Panc1 (cell line): ENCODE data around the gene GLI3. TPM values are rescaled to one million over a fixed set of nuclear protein-coding genes. Genes with fewer than 3 reads are reported as not detected.

Source experiments
- ATAC-seq: fragments of 200-7000 bp; cut with Tn5 transposase; 2 replicates; pipeline ENCODE4 v1.9.1; 2020; ENCODE audit warnings: mild to moderate bottlenecking, moderate library complexity
- BruUV-seq: library from RNA; stranded (reverse); fragments of 400-500 nt; replicated peaks from 2 replicates; lab custom pipeline; 2021; lab: Mats Ljungman, UMichigan
- CTCF ChIA-PET: fragments of 300-600 bp; sonication (Branson Sonifier 250); formaldehyde crosslinking; loops from one replicate; lab custom pipeline; 2022; ENCODE audit warnings: antibody characterized with exemption; lab: Charles Lee
- POLR2A ChIA-PET: fragments of 300-600 bp; sonication (Branson Sonifier 250); formaldehyde crosslinking; loops from one replicate; lab custom pipeline; 2022; ENCODE audit warnings: antibody characterized with exemption; lab: Charles Lee
- DNase-seq: peaks from one replicate; pipeline ENCODE4 v3.0.0-alpha.2; 2010; ENCODE audit warnings: low read depth, low spot score
- H3K27ac ChIP-seq: 2 replicates; pipeline ENCODE4 v1.5.1; 2011; ENCODE audit warnings: mild to moderate bottlenecking, low read length, inconsistent platforms
- H3K27me3 ChIP-seq: fragments of 200-500 bp; sonication (Bioruptor generic); 2 replicates; pipeline ENCODE4 v1.6.0; 2014; ENCODE audit warnings: low read length, inconsistent platforms; ENCODE audit not compliant: control insufficient read depth, insufficient read depth
- H3K36me3 ChIP-seq: fragments of 200-500 bp; sonication (Bioruptor generic); 2 replicates; pipeline ENCODE4 v1.5.1; 2014; ENCODE audit warnings: inconsistent platforms, mild to moderate bottlenecking, low read length, moderate library complexity; ENCODE audit not compliant: control insufficient read depth, insufficient read depth
- H3K4me1 ChIP-seq: 2 replicates; pipeline ENCODE4 v1.5.1; 2011; ENCODE audit warnings: inconsistent platforms, mild to moderate bottlenecking, low read length, moderate library complexity; ENCODE audit not compliant: control insufficient read depth, insufficient read depth
- H3K4me3 ChIP-seq, 2 experiments: 2 replicates each; pipeline ENCODE4 v1.5.1; 2011 to 2012; ENCODE audit warnings: low read depth in 2 of 2, low read length in 2 of 2, mild to moderate bottlenecking in 2 of 2, inconsistent platforms in 1 of 2, moderate library complexity in 1 of 2
- H3K9me3 ChIP-seq: fragments of 200-500 bp; sonication (Bioruptor generic); 2 replicates; pipeline ENCODE4 v1.5.1; 2014; ENCODE audit warnings: low read depth, mild to moderate bottlenecking, inconsistent platforms, low read length, moderate library complexity; ENCODE audit not compliant: control insufficient read depth, insufficient read depth
- CTCF ChIP-seq: fragments of 450-650 bp; IDR thresholded peaks from 2 replicates; pipeline ENCODE4 v1.5.1; 2017; ENCODE audit warnings: mild to moderate bottlenecking
- POLR2AphosphoS5 ChIP-seq: IDR thresholded peaks from 2 replicates; pipeline ENCODE4 v1.6.1; 2012; ENCODE audit warnings: mild to moderate bottlenecking, low read depth, low read length, moderate library complexity
- REST ChIP-seq, 2 experiments: IDR thresholded peaks; 2 replicates each; pipeline ENCODE4 v1.6.1; 2011 to 2012; ENCODE audit warnings: low read depth in 2 of 2, control low read depth in 1 of 2, low read length in 1 of 2, mild to moderate bottlenecking in 1 of 2, moderate library complexity in 1 of 2; ENCODE audit not compliant: insufficient read depth in 1 of 2
- SIN3A ChIP-seq: IDR thresholded peaks from 2 replicates; pipeline ENCODE4 v1.6.1; 2012; ENCODE audit warnings: low read depth, mild to moderate bottlenecking, low read length, moderate library complexity, borderline replicate concordance; ENCODE audit not compliant: insufficient read depth
- TCF7L2 ChIP-seq: IDR thresholded peaks from 2 replicates; pipeline ENCODE4 v1.6.1; 2011; ENCODE audit warnings: mild to moderate bottlenecking, low read depth, low read length, inconsistent platforms
- in situ Hi-C: cut with HindIII; loops from 2 replicates; pipeline ENCODE4 v1.10.0; 2016; ENCODE audit warnings: low sequenced_read_pairs, low pct_unique_long_range_greater_than_20kb
- intact Hi-C: fragments of 100-400 bp; cut with micrococcal nuclease; formaldehyde crosslinking; loops from one replicate; pipeline ENCODE4 v1.10.0; 2022; ENCODE audit not compliant: unreplicated experiment
- total RNA-seq: library from RNA; stranded (reverse); gene quantifications from one replicate; pipeline ENCODE4 v1.2.1, GENCODE V29; 2021; ENCODE audit not compliant: unreplicated experiment

Gene GLI3
- total RNA-seq, 1 experiment from 2014 or later, result 3.7 TPM

DNA sequence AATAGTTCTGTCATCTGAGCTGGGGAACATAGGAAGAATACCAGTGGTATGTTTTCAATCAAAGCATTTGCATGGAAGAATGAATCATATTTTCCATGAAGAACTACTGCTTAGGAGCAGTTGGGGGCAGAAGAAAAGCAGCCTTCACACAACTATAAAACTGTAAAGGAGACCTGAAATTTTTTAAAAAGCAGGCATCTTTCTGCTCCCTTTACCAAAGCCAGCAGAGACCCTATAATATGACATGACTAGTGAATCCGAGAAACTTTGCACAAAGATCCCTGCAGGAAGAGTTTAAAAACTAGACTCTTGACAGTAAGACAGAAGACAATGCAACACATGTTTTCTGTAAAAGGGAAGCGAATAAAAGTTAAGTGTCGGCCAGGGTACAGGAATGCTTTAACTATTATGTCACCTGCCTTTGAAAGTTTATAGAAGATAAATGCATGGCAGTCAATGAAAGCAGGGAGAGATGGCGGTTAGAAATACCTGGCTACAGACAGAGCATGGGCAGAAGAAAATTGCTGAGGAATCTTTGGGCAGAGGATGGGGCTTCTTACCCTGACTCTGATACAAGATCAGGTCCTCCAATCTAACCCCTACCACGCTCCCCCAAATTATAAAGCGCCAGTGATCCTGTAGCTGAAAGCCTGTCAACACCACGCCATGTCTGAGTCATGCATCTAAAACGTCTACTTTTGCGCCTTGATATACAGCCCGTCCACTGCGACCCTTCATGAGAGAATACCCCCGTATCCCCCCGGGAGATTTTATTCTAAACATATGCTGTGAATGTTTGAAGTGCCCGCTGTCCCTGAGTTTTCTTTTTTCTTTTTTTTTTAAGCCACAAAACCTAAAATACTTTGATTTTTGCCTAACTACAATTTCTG, 93.1 kb downstream of the GLI3 start:
- no peaks in the 10 kb centered on the region for H3K4me1 ChIP-seq
- DNase-seq (no peak), ATAC-seq (no peak)
- BruUV-seq, result no TSS peak
- H3K36me3 ChIP-seq, result no peaks in the 10 kb centered on the region
- H3K27me3 ChIP-seq, result no peaks in the 10 kb centered on the region; the same call in 1 of the 2 replicates
- POLR2A ChIA-PET, result no interaction called here
- no peak for TF ChIP-seq POLR2AphosphoS5
- TF ChIP-seq REST (IDR thresholded peaks at IDR 0.05; ENCODE audit: insufficient read depth in 1 of 2, low read depth in 2 of 2, low read length in 1 of 2), result no peak
- TF ChIP-seq TCF7L2, result no peak
- no peak for TF ChIP-seq CTCF
- TF ChIP-seq SIN3A, result no peak
- H3K4me3 ChIP-seq, result no peak overlapping the region
- H3K9me3 ChIP-seq, result no peaks in the 10 kb centered on the region
- in situ Hi-C loops (no loop called here), intact Hi-C loops (no loop called here)
- H3K27ac ChIP-seq, result no peak overlapping the region
- CTCF ChIA-PET, result no interaction called here

- no TSS peak for BruUV-seq
Observed at GRCh38 chr7:42142089-42142488, 94.9 kb downstream of the GLI3 start.

More at GRCh38 chr7:42142089-42142488, 94.9 kb downstream of the GLI3 start:
- in situ Hi-C loops, result no loop called here
- CTCF ChIA-PET, result no interaction called here
- Histone ChIP-seq H3K27me3 (no peaks in the 10 kb centered on the region; the same call in 1 of the 2 replicates), H3K4me1 (no peaks in the 10 kb centered on the region), H3K9me3 (no peaks in the 10 kb centered on the region), H3K4me3 (no peak overlapping the region), H3K36me3 (no peaks in the 10 kb centered on the region), H3K27ac (no peak overlapping the region)
- intact Hi-C loops, result no loop called here
- TF ChIP-seq POLR2AphosphoS5 (no peak), CTCF (no peak), REST (IDR thresholded peaks at IDR 0.05; ENCODE audit: insufficient read depth in 1 of 2, low read depth in 2 of 2, low read length in 1 of 2) (no peak), TCF7L2 (no peak), SIN3A (no peak)
- POLR2A ChIA-PET, result interaction anchor here (0.7 kb wide), 1 partner anchor 1380 kb away, joined by 4 read pairs; no protein-coding TSS in a partner anchor
- no peak for ATAC-seq
- DNase-seq, result no peak
